ENCODE measurements around the gene ALPK1.
"Not testable (repeated sequence)": the region's sequence is repeated elsewhere in the genome, so short reads cannot be mapped to it uniquely, and the experiment has no call there.

The ALPK1 gene

DNA sequence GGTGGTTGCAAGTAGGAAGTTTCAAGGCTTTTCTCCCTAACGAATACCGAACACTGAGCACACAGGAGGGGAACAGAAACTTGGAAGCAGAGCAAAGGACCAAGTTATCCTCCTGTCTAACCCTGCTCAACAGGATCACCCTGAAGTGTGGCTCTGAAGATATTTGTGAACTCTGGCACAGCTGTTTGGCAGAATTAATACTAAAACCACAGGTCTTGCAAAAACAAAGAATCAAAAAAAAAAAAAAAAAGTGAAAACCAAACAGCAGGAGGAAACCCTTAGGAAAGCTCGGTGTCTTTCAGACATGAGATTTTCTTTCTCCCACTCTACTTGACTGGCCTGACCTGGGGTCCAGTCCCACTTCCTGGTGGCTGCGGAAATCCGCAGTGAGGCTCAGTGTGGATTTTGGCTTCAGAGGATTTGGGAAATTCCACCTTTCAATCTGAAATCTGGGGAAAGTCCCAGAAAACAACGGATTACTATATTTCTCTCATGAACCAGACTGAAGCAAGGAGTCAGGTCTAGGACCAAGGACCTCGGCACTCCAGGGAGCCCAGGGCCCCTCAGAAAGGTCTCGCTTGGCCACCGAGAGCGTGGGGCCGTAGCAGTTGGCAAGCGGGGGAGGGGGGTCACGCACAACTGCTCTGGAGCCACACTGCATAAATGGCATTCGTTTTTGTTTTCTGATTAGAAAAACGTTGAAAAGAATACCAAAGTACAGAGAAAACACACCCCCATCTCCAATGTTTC, 12.3 kb upstream of the ALPK1 start:
- no peak for DNase-seq

DNA sequence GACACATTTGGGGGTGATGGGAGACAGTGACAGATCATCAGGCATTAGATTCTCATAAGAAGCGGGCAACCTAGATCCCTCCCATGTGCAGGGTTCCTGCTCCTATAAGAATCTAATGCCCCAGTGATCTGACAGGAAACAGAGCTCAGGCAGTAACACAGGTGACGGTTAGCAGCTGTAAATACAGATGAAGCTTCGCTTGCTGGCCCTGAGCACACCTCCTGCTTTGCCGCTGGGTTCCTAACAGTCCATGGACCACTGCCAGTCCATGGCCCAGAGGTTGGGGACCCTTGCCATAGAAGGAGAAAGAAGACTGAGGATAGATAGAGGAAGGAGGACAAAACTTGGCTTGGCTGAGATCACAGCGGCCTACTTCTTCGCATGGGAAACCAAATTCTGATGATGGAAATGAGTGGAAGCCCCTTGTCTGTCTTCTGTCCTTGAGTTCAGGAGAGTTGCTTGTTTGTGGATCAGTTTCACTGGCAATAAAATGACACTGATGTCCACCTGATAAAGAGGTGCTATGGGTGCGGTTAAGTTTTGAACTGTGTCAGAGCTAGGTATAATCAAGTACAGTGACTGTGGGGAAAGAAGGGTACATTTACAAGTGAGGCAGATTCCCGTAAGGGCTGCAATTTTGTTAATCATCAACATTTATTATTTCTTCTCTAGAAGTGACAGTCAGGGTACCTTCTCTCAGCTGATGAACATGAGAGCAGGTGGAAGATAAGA, 9.7 kb upstream of the ALPK1 start:
- no peak for DNase-seq

DNA sequence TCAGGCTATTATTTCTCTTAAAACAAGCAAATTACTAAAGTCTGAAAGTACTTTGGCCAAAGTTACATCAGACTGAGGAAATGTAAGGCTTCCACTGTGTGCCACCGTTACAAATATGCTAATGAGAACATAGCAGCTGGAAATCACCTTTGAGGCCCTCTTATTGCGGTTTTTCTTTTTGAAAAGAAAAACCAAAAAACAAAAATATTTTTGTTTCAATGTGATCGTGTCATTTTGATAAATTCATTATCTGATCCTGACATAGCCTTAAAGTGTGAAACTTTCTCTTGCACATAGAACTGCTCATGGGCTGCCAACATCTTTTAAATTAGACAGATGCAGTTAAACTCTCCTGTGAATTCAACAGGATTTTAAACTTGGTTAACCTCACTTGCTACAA, 8.7 kb upstream of the ALPK1 start:
- no peak for DNase-seq

DNA sequence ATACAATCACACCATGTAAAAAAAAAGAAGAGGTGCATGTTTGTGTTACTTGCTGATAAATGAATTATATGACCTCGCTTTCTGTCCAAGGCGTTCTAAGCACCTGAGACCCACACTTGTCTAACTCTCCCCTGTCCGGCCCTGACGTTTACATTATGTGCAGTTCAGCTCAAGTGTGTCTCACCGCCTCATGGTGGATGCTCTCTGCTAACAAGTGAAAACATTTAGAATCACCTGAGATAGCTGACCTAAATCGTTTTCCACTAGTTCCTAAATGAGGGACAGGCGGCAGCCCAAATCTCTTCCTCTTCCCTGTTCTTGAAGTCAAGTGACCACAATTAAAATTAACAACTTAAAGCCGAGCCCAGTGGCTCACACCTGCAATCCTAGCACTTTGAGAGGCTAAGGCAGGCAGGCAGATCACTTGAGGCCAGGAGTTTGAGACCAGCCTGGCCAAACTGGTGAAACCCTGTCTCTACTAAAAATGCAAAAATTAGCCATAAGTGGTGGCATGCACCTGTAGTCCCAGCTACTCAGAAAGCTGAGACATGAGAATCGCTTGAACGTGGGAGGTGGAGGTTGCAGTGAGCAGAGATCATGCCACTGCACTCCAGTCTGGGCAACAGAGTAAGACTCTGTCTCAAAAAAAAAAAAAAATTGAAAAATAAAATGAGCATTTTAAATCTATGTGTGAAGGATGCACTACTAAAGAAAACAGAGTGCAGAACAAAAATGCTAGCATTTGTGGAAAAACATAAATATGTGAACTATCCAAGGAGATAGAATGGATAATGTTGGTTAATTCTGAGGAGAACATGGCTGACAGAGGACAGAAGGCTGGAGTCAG, 7.5 kb upstream of the ALPK1 start:
- no peak for DNase-seq

DNA sequence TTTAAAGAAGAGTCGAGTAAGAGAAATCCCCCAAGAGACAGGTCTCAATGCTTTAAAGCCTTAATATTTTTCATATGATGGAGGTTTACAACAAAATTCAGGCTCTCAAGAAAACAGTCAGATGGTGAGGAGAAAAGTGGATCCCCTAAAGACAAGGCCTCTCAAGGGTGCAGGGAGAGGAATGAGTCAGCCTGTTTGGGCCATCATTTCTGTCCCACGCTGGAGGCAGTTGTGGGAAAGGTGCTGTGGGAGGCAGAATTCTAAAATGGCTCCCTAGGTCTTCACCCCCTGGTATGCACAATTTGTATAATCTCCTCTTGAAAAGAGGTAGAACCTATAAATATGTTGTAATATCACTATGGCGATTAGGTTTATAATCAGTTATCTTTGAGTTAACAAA, 6.8 kb upstream of the ALPK1 start:
- no peak for DNase-seq

DNA sequence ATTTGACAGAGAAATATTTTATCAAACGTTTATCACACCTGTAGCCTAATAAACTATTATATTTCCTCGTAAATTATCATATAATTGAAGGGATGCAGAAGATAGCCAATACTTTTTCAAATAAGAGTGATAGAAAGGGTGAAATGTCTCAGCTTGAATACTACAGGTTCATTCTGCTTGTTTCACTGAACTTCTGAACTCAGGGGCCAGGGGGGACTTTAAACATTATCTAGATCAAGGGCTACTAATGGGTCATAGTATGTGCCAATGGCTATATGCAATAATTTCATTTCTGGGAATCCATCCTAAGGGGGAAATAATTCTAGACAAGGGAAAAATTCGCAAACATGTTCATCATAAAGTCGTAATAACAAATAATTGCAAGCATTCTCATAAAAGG, 2.6 kb downstream of the ALPK1 start:
- no peak for DNase-seq

DNA sequence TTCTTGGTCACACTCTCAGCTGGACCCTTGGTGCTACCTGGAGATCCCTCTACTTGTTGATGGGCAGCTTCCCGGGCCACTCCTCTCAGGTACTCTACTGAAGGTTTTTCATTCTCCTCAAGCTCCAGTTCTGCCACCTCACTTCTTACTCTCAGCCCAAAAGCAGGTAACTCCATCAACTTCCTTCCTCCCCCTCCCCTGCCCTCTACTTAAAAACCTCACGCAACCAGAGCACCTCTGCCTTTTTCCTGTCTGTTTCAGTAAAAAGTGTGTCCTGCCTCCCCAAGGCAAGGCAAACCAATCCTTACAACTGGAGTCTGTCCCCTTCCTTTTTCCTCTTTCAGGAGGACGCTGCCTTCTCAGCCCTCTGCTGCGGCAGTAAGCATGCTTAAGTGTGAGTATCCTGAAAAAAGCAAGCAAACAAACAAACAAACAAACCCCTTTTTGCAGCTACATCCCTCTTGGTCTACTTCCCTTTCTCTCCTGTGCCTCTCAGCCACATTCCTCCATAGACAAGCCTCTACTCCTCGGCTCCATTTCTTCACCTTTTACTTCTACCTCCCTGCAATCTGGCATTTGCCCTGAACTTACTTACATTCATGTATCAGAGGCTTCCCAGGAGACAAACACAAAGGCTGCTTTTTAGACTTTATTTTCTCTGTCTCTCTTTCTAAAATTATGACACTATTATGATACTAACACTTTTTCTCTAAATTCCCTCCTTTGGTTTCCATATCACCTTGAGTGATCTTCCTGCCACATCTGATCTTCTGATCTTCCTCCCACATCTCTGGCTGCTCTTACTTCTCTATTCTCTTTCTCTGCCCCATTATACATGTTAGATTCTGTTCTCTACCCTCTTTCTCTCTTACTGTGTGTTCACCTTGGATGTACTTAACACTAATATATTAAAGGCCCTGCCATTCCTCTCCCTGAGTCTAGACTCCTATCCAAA, 5.4 kb downstream of the ALPK1 start:
- DNase-seq, result no peak

DNA sequence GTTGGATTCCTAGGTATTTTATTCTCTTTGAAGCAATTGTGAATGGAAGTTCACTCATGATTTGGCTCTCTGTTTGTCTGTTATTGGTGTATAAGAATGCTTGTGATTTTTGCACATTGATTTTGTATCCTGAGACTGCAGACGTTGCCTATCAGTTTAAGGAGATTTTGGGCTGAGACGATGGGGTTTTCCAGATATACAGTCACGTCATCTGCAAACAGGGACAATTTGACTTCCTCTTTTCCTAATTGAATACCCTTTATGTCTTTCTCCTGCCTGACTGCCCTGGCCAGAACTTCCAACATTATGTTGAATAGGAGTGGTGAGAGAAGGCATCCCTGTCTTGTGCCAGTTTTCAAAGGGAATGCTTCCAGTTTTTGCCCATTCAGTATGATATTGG, 8.3 kb downstream of the ALPK1 start:
- not testable (repeated sequence) for DNase-seq

DNA sequence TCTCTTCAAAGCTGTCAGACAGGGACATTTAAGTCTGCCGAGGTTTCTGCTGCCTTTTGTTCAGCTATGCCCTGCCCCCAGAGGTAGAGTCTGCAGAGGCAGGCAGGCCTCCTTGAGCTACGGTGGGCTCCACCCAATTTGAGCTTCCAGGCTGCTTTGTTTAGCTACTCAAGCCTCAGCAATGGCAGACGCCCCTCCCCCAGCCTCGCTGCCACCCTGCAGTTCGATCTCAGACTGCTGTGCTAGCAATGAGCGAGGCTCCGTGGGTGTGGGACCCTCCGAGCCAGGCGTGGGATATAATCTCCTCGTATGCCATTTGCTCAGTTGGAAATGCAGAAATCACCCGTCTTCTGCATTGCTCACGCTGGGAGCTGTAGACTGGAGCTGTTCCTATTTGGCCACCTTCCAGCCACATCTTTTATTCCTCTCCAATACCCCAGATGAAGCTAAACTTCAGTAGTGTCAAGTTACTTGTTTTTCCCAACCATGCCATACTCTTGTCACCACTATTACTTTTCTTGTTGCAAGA, 12.2 kb downstream of the ALPK1 start:
- peak; percentile 29 for DNase-seq

DNA sequence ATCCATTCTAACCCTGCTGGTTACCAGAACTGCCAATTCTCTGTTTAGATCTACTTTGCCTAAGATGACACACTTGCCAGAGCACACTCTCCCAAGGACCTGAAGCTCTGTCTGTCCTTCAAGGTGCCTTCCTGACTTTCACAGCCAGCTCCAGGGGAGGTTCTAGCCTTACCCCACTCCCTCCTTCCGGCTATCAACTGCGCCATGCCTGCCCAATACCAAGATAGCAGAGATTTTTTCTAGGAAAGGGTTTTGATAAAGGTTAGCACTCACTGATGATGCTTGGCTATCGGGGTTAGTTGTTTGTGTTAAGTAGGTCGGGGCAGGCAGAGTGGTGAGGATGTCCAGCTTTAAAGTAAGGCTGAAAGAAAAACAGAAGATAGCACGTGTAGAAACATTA, 14.3 kb downstream of the ALPK1 start:
- DNase-seq, result no peak

DNA sequence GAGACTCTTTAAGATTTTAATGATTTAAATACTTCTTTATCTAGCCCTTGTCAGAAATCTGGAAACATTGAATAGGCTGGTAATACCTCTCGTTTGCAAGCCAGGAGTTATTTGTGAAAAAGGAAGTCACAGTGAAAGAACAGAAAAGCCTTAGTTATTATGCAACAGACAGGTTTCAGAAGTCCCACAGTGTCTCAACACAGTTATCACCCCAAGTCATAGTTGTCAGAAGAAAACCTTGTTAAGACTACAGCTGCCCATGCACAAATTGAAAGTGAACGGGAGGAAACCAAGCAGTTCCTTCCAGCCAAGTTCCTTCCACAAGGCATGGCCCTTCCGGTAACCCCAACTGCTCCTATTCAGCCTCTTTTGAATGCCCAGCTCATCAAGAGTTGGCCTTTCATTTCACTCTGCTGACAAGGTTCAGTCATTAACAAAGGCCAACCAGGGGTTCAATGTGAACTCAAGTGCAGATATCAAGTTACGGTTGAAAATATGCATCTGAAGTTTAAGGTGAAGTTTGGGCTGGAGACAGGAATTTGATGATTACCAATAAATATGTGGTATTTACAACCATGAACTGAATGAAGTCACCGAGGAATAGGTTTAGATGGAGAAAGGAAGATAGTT, 15.6 kb downstream of the ALPK1 start:
- DNase-seq, result no peak

DNA sequence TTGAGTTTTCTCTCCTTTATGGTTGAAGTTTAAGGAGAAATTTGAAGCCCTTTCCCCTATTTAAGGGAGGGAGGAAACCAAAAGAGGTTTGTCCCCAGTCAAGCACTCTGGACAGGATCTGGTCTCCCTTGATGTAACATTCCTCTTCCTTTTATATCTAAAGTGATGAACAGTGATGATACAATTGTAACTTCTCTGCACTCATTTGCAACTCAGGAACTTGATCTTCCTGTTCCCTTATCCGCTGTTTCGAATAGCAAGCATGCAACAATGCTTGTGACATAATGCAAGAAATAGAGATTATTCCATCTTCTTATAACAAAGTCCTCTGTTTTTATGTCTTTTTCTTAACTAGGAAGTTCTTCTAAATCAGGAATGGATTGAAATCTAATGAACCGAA, 18.3 kb downstream of the ALPK1 start:
- DNase-seq, result no peak

DNA sequence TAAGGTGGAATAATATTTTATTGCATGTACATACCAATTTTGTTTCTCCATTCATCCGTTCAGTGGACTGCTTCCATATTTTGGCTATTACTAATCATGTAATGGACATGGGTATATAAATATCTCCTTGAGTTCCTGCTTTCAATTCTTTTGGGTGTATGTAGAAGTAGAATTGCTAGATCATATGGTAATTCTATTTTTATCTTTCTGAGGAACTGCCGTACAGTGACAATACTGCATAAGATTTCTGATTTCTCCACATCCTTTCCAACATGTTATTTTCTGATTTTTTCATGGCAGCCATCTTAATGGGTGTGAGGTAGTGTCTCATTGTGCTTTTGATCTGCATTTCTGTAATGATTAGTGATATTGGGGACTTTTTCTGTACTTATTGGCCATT, 19.2 kb downstream of the ALPK1 start:
- no peak for DNase-seq

DNA sequence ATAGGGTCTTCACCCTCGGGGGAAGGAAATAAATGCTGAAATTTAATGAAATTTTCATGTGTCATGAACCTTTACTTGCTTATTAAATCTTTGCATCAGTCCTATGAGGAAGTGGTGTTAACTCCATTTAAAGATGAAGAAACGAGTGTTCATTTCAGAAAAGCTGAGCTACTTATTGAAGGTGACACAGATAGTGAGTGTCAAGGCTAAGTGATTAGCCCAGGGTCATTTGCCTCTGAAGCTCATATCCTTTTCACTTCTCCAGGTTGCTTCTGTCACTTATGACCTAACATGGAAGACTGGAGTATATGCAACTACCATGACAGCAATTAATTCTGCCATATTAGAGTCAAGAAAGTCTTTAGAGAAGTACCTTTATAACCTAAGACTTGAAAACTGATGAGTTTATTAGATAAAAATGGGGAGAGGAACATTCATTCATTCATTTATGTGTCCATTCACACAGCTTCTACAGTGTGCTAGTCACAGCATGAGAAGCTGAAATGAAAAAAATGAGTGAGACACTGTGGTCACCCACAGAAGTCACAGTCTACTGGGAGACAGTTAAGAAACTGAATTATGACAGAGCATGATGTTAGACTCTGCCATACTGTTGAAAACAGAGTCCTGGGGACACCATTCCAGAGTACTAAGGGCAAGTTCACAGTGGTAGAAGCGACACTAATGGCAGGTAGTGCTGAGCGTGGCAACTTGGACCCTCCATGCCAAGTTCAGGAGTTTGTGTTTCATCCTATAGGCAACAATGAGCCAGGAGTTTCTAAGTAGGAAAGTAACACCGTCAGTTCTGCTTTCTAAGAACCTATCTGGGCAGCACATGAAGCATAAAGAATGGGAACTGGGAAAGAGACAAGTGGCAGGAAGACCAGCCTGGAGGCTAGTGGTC, 21.3 kb downstream of the ALPK1 start:
- DNase-seq, result no peak

DNA sequence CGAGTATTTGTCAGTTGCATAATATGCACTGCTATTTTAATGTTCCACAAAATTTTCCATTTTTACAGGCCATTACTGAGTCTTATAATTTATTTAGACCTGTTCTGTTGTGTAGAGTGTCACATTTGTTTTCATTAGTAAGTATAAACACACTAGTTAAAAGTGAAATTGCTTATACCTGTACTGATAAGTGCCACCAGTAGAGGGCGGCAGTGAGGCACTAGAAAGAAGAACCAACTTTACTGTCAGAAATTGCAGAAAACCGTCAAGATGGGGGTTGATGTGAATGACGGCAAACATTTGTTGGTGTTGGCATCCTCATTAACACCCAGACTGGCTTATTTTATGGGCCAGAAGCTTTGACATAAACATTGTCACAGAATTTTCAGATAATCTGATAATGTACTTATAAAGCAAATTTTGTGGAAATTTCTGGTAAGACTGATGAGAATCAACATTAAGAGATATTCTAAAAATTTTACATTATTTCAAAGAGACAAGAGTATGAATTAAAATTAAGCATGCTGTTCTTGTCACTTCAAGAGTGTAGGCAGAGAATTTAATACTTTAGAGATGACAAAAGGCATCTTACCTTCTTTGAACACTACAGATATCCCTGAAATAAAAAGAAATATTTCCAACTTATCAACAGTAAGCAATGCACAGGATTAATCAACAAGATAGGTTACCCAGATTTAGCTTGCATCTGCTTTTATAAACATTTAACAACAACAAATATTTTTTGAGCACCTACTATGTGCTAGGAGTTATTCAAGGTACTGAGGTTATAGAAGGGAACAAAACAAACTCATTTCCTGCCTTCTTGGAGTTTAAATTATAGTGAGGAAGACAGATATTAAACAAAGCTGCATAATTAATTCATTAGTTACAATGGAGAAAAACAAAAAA, 24.9 kb downstream of the ALPK1 start:
- peak; percentile 32 for DNase-seq

DNA sequence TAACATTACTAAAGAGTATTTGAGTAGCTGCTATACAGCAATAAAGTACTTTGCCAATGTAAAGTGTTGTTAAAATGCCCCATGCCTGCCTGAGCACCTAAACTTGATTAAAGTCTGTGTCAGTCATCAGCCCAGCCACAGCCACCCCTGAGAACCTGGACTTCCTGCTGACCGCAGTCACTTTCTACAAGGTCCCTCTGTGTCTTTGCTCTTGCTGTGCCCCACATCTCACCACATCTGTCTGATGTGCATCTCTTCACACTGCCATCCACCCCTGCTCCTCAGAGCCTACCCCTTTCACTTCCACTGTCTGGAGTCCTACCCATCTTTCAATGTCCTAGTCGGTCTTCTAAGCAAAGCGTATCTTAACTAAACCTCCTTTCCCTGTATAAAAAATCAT, 25.7 kb downstream of the ALPK1 start:
- DNase-seq, result no peak

DNA sequence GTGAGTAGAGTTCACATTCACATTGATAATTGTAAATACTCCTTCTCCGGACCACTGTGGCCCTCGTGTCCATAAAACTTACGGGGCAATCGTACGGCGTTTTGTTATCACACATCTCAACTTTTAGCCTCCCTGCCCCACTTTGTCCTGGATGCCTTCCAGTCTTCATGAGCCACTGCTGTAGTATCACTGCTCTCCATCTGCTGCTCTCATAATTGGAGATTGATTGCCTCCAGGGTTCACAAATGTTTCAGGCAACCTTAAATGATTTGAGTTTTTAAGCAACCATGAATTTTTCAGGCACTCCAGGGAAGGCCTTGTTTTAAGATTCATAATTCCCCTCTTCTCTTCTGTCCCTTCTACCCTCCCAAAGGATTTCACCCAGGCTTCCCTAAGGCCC, 28.4 kb downstream of the ALPK1 start:
- no peak for DNase-seq

DNA sequence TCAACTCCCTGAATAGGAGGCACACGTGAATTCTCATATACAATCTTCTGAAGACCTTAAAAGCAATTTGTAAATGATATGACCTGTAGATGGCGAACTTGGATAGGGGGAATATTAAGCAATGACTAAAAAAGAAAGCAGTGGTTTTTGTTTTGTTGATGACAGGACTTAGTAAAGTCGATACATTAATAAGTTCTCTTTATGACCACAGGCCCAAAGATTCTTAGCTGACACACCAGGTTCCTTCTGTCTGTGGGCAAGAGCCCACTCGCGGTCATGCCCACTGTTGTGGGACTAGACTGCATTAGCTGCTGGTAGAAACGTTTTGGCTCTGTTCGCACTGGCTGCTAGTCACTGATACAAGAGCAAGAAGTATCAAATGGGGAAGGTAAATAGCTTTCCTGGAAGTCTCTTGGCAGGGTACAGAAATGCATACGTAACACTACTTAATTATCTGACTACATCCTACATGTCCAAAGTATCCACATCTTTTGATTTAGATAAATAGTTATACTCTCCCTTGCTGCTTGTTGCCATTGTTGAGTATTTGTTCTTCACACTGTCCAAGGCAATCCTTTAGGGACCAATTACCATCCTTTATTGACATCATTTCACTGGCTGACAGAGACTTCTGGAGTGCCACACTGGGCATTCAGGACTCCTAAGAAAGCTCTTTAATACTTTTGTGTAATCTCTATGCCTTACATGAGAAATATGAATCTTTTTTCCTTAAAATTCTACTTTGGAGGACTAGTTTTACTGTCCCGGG, 31.0 kb downstream of the ALPK1 start:
- peak; percentile 49 for DNase-seq

DNA sequence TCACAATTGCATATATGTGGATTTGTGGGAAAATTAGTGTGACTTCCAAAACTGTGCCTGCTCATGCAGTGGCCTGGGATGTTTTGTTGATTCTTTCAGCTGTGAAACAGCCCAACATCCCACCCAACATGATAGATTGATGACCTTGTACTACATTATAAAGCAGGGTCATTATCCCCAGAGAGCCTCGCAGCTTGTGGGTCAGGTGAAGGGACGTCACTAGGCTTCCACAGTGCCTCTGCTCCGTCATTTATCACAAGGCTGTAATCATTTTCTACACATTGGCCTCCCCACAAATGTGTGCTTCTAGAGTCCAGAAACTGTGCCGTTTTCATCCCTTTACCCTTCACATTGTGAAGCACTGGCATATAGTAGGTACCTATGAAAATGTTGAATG, 31.6 kb downstream of the ALPK1 start:
- no peak for DNase-seq

Measured in NCI-H1105 treated with DMSO at 0.1 percent for 48 hours (cell line).